H1 (cell line): Measurements from ENCODE around the gene GTF2B.

Source experiments
- BCL11A ChIP-seq, 2 experiments: IDR thresholded peaks; one replicate each; pipeline ENCODE4 v1.6.1; 2011; ENCODE audit warnings: low read depth in 2 of 2, low read length in 2 of 2, mild to moderate bottlenecking in 2 of 2
- CEBPB ChIP-seq: IDR thresholded peaks from 2 replicates; pipeline ENCODE4 v1.6.1; 2012; ENCODE audit warnings: low read depth, low read length
- EZH2 ChIP-seq: fragments of 200-600 bp; sonication (generic); IDR thresholded peaks from 2 replicates; pipeline ENCODE4 v1.7.1; 2012; ENCODE audit warnings: low read depth, mild to moderate bottlenecking, moderate library complexity, low read length, inconsistent platforms; ENCODE audit not compliant: severe bottlenecking
- JUN ChIP-seq: IDR thresholded peaks from 2 replicates; pipeline ENCODE4 v1.6.1; 2011; ENCODE audit warnings: low read depth, mild to moderate bottlenecking, improper control_type of control experiment, low read length
- JUND ChIP-seq: IDR thresholded peaks from 2 replicates; pipeline ENCODE4 v1.6.1; 2011; ENCODE audit warnings: mild to moderate bottlenecking, improper control_type of control experiment, low read length
- MAX ChIP-seq: IDR thresholded peaks from 2 replicates; pipeline ENCODE4 v1.6.1; 2012; ENCODE audit warnings: inconsistent platforms
- POLR2A ChIP-seq, 2 experiments: IDR thresholded peaks; 1 replicate in 1 of 2; 2 replicates in 1 of 2; pipeline ENCODE4 v1.6.1; 2011; ENCODE audit warnings: low read depth in 2 of 2, low read length in 2 of 2, mild to moderate bottlenecking in 2 of 2; ENCODE audit errors: control extremely low read depth in 1 of 2
- TF ChIP-seq, protein P1 (sequence below), 3 experiments: IDR thresholded peaks; 1 replicate in 2 of 3; 2 replicates in 1 of 3; pipeline versions ENCODE4 v1.5.1 to v1.6.1; 2011; ENCODE audit warnings: low read length in 3 of 3, mild to moderate bottlenecking in 3 of 3, inconsistent platforms in 2 of 3, low read depth in 1 of 3, moderate library complexity in 1 of 3; ENCODE audit not compliant: insufficient read depth in 1 of 3; ENCODE audit errors: control extremely low read depth in 1 of 3

GRCh38 chr1:88847643-88848042, 43.7 kb downstream of the GTF2B start:
- TF ChIP-seq JUND (no peak), MAX (no peak), POLR2A (IDR thresholded peaks at IDR 0.05; ENCODE audit: control extremely low read depth in 1 of 2, low read depth in 2 of 2, low read length in 2 of 2) (no peak), EZH2 (no peak), CEBPB (no peak; the same call in 1 of the 2 replicates), BCL11A (IDR thresholded peaks at IDR 0.05; ENCODE audit: low read depth in 2 of 2, low read length in 2 of 2) (no peak), JUN (no peak)
- TF ChIP-seq, protein P1, sequence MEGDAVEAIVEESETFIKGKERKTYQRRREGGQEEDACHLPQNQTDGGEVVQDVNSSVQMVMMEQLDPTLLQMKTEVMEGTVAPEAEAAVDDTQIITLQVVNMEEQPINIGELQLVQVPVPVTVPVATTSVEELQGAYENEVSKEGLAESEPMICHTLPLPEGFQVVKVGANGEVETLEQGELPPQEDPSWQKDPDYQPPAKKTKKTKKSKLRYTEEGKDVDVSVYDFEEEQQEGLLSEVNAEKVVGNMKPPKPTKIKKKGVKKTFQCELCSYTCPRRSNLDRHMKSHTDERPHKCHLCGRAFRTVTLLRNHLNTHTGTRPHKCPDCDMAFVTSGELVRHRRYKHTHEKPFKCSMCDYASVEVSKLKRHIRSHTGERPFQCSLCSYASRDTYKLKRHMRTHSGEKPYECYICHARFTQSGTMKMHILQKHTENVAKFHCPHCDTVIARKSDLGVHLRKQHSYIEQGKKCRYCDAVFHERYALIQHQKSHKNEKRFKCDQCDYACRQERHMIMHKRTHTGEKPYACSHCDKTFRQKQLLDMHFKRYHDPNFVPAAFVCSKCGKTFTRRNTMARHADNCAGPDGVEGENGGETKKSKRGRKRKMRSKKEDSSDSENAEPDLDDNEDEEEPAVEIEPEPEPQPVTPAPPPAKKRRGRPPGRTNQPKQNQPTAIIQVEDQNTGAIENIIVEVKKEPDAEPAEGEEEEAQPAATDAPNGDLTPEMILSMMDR (IDR thresholded peaks at IDR 0.05; ENCODE audit: control extremely low read depth in 1 of 3, insufficient read depth in 1 of 3, low read depth in 1 of 3, low read length in 3 of 3), result no peak
